ENCODE results near the gene PKN2.

DNA sequence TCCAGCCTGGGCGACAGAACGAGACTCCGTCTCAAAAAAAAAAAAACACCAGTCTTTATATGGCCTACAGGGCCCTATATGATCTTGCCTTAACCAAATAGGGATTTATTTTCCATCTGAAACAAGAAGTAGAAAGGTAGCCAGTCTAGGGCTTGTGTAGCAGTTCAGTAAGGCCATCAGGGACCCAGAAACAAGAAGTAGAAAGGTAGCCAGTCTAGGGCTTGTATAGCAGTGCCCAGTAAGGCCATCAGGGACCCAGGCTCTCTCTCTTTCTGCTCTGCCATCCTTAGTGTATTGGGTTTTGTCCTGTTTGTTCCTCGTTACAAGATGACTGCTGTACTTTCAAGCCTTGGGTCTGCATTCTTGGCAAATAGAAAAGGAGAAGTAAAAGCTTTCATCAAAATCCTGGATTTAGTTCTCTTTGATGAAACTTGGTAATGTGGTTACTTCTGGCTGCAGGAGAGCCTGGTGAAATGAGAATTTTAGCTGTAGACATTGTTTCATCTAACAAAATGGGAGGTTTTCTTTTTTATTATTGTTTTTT is 46.1 kb downstream of the PKN2 start:
- TF ChIP-seq CTCF (conservative IDR thresholded peaks at IDR 0.05 in 1 of 2, IDR thresholded peaks at IDR 0.05 in 1 of 2; ENCODE audit: extremely low read depth in 1 of 2, insufficient read depth in 1 of 2, low read depth in 1 of 2, low read length in 2 of 2) (no peak), EZH2 (IDR thresholded peaks at IDR 0.05; ENCODE audit: borderline replicate concordance, low read length) (no peak)
